ENCODE measurements around the gene PELI2. TPM values are rescaled to one million over a fixed set of nuclear protein-coding genes. Genes with fewer than 3 reads are reported as not detected.

PELI2 gene
- total RNA-seq, 1 donor from 2014 or later: 27.2 TPM

GRCh38 chr14:56152221-56152620 is 34.0 kb downstream of the PELI2 start:
- Histone ChIP-seq H4K20me1 (ENCODE audit: low read depth) (peaks cover 4% of the 10 kb centered on the region), H3K27me3 (no peaks in the 10 kb centered on the region), H3K9ac (no peak overlapping the region), H3F3A (ENCODE audit: low read depth) (peaks cover 5% of the 10 kb centered on the region), H3K9me3 (ENCODE audit: low read depth) (no peaks in the 10 kb centered on the region), H3K4me2 (no peak overlapping the region), H3K27ac (no peak overlapping the region), H3K36me3 (no peaks in the 10 kb centered on the region), H3K79me2 (ENCODE audit: low read depth) (peaks cover 97% of the 10 kb centered on the region), H3K4me1 (peaks cover 29% of the 10 kb centered on the region), H2AFZ (replicated peaks) (no peak overlapping the region), H3K4me3 (no peak overlapping the region)
- no peaks in the 10 kb centered on the region for H3K27me3 Mint-ChIP-seq (ENCODE audit: insufficient read depth, low read depth)
- TF ChIP-seq CTCF (IDR thresholded peaks at IDR 0.05) (no peak), EZH2 (IDR thresholded peaks at IDR 0.05) (no peak), EZH2phosphoT487 (IDR thresholded peaks at IDR 0.05) (no peak)
- H3K4me1 Mint-ChIP-seq: peaks cover 21% of the 10 kb centered on the region
- DNase-seq (ENCODE audit: low spot score): no peak
- peaks cover 4% of the 10 kb centered on the region for H3K36me3 Mint-ChIP-seq
- peaks cover 6% of the 10 kb centered on the region for H3K9me3 Mint-ChIP-seq
- no peak overlapping the region for H3K27ac Mint-ChIP-seq
- H3K4me3 Mint-ChIP-seq: no peak overlapping the region

- peaks cover 5% of the 10 kb centered on the region for H3F3A ChIP-seq (ENCODE audit: low read depth)
Observed at GRCh38 chr14:56153267-56153666, 35.1 kb downstream of the PELI2 start.

GRCh38 chr14:56154321-56154720 is 36.1 kb downstream of the PELI2 start:
- Histone ChIP-seq H3K9ac (no peak overlapping the region), H2AFZ (replicated peaks) (no peak overlapping the region), H3K4me3 (no peak overlapping the region), H4K20me1 (ENCODE audit: low read depth) (peaks cover 4% of the 10 kb centered on the region), H3K4me2 (no peak overlapping the region), H3K36me3 (no peaks in the 10 kb centered on the region), H3K9me3 (ENCODE audit: low read depth) (no peaks in the 10 kb centered on the region), H3K4me1 (peaks cover 13% of the 10 kb centered on the region), H3K27ac (no peak overlapping the region), H3K79me2 (ENCODE audit: low read depth) (peaks cover 97% of the 10 kb centered on the region), H3F3A (ENCODE audit: low read depth) (no peaks in the 10 kb centered on the region), H3K27me3 (no peaks in the 10 kb centered on the region)
- peaks cover 8% of the 10 kb centered on the region for H3K9me3 Mint-ChIP-seq
- H3K27me3 Mint-ChIP-seq (ENCODE audit: insufficient read depth, low read depth): no peaks in the 10 kb centered on the region
- no peak overlapping the region for H3K4me3 Mint-ChIP-seq
- TF ChIP-seq CTCF (IDR thresholded peaks at IDR 0.05): no peak
- no peak for TF ChIP-seq EZH2phosphoT487 (IDR thresholded peaks at IDR 0.05)
- TF ChIP-seq EZH2 (IDR thresholded peaks at IDR 0.05): no peak
- H3K36me3 Mint-ChIP-seq: peaks cover 4% of the 10 kb centered on the region
- H3K27ac Mint-ChIP-seq: no peak overlapping the region
- peaks cover 5% of the 10 kb centered on the region for H3K4me1 Mint-ChIP-seq
- DNase-seq (ENCODE audit: low spot score): no peak

More at GRCh38 chr14:56153267-56153666, 35.1 kb downstream of the PELI2 start:
- Mint-ChIP-seq H3K4me3 (no peak overlapping the region), H3K36me3 (peaks cover 4% of the 10 kb centered on the region), H3K4me1 (peaks cover 14% of the 10 kb centered on the region), H3K27me3 (ENCODE audit: insufficient read depth, low read depth) (no peaks in the 10 kb centered on the region), H3K9me3 (peaks cover 8% of the 10 kb centered on the region), H3K27ac (no peak overlapping the region)
- H2AFZ ChIP-seq (replicated peaks): no peak overlapping the region
- no peak overlapping the region for H3K4me3 ChIP-seq
- H3K9ac ChIP-seq: no peak overlapping the region
- H3K79me2 ChIP-seq (ENCODE audit: low read depth): peaks cover 97% of the 10 kb centered on the region
- no peak for DNase-seq (ENCODE audit: low spot score)
- H3K4me2 ChIP-seq: no peak overlapping the region
- no peak overlapping the region for H3K27ac ChIP-seq
- H4K20me1 ChIP-seq (ENCODE audit: low read depth): peaks cover 4% of the 10 kb centered on the region
- TF ChIP-seq EZH2 (IDR thresholded peaks at IDR 0.05) (no peak), EZH2phosphoT487 (IDR thresholded peaks at IDR 0.05) (no peak), CTCF (IDR thresholded peaks at IDR 0.05) (no peak)
- no peaks in the 10 kb centered on the region for H3K36me3 ChIP-seq
- H3K4me1 ChIP-seq: peaks cover 23% of the 10 kb centered on the region
- no peaks in the 10 kb centered on the region for H3K9me3 ChIP-seq (ENCODE audit: low read depth)
- no peaks in the 10 kb centered on the region for H3K27me3 ChIP-seq

All from neural progenitor cell (in vitro differentiated cells).